HG03175 (cell line): ENCODE measurements around the gene KIAA0513.

ENCODE experiments used
- ATAC-seq: cut with Tn5 transposase; IDR thresholded peaks from one replicate; pipeline ENCODE4 v1.9.1; 2021; ENCODE audit warnings: mild to moderate bottlenecking, moderate library complexity; ENCODE audit not compliant: unreplicated experiment

Gene KIAA0513

GRCh38 chr16:85129876-85130704, 102.5 kb downstream of the KIAA0513 start:
- no peak for ATAC-seq

DNA sequence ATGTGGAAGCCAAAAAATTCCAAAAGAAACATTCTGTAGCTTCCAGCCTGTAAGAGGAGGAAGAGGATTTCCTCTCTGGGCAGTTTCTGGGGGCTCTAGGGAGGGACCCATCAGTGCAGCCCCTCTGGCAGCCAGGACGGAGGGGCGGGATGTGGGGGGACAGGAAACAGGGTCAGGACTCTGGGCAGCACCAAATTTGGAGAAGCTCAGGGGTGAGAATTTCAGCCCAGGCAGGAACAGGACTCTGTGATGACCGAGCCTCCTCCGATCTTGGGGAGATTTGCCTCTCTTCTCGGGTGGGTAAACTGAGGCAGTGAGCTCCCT, 103.1 kb downstream of the KIAA0513 start:
- ATAC-seq, result no peak

DNA sequence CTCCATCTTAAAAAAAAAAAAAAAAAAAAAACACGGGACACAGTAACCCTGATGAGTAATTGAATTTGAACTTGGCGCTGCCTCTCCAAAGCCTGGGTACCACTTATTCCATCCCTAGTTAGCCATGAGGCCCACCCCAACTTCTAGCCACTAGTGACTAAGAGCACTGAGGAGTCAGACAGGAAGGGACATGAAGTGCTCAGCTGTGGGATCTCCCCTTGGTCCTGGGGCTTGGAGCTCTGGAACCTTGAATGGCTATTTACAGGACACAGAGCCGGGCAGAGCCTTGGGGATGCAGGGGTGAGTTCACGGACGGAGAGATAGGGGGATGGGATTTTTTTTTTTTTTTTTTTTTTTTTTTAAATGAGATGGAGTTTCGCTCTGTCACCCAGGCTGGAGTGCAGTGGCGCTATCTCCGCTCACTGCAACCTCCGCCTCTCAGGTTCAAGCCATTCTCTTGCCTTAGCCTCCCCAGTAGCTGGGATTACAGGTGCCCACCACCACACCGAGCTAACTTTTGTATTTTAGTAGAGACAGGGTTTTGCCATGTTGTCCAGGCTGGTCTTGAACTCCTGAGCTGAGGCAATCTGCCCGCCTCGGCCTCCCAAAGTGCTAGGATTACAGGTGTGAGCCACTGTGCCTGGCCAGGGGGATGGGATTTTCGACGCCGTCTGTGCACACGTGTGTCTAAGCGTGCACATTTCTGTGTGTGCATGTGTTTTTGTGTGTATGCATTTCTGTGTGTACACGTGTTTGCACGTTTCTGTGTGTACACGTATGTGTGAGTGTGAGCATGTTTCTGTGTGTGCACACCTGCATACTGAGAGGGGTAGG, 105.1 kb downstream of the KIAA0513 start:
- no peak for ATAC-seq

- no peak for ATAC-seq
These were observed 105.7 kb downstream of the KIAA0513 start for GRCh38 chr16:85133290-85133599.

DNA sequence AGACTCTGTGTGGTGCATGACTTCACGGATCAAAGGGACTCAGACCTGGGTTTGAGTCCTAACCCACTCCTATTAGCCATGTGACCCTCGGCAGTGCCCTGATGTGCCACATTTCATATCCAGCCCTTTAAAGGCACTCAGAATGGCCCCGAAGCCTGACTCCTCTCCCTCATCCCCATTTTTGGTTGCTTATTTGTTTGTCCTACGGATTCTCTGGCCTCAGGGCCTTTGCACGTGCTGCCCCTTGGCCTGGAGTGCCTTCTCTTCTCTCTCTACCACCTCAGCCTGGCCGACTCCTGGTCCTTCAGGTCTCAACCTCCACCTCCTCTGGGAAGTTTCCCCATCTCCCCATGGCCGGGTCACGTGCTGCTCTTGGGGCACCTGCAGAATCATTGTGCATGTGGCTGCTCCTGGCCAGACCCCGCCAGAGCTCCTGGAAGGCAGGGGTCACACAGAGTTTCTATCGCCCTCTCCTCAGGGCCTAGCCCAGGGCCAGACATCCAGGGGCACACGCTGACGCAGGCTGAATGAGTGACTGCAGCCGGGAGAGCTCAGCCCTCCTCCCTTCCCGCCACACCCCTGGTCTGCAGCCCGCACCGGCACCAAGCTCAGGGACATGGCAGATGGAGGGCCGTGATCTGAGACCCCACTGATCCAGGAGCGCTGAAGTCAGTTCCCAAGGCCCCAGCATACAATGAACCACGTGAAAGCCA, 106.6 kb downstream of the KIAA0513 start:
- ATAC-seq, result no peak

DNA sequence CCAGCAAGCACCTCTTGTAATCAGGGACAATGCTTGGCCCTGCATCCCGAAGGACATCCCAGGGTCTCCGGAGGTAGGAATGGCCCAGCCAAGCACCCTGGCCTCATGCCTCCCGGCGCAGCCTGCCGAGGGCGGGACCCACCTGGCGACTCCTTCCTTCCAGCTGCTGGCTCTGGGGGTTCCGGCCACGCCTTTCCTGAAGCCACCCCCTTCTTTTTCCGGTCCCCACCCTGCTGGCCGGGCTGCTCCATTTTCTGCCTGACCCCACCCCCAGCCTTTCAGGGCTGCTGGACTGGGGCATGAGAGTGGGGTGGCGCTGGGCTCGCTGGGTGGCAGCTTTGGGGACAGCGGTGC, 107.2 kb downstream of the KIAA0513 start:
- ATAC-seq, result no peak

GRCh38 chr16:85136213-85136701, 108.7 kb downstream of the KIAA0513 start:
- ATAC-seq, result no peak

GRCh38 chr16:85136702-85137322, 109.2 kb downstream of the KIAA0513 start:
- no peak for ATAC-seq

- no peak for ATAC-seq
These were observed 109.9 kb downstream of the KIAA0513 start for GRCh38 chr16:85137323-85138072.

DNA sequence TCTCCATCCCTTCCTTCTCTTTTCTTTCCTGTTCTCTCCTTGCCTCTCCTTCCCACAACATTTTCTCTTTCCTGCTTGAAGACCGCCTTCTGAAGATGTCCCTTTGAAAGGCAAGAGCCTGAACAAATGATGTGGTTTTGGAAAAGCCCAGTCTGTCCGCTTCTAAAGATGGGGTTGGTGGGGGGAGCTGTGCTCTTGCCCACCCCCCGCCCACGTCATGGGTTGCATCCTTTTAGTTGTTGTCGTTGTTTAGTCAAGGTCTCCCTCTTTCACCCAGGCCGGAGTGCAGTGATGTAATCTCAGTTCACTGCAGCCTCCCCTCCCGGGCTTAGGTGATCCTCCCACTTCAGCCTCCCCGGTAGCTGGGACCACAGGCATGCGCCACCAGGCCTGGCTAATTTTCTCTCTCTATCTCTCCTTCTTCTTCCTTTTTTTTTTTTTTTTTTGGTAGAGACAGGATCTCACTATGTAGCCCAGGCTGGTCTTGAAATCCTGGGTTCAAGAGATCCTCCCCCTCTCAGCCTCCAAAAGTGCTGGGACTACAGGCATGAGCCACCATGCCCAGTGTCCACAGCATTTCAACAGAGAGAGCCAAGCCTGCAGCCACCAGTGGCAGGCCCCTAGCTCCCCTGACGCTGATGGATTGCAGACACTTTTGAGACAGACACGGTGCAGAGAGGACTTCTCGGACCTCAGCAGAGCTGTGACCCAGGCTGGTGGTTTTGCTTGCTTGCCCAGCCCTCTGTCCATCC, 110.7 kb downstream of the KIAA0513 start:
- ATAC-seq, result no peak

GRCh38 chr16:85138825-85139627, 111.4 kb downstream of the KIAA0513 start:
- no peak for ATAC-seq

DNA sequence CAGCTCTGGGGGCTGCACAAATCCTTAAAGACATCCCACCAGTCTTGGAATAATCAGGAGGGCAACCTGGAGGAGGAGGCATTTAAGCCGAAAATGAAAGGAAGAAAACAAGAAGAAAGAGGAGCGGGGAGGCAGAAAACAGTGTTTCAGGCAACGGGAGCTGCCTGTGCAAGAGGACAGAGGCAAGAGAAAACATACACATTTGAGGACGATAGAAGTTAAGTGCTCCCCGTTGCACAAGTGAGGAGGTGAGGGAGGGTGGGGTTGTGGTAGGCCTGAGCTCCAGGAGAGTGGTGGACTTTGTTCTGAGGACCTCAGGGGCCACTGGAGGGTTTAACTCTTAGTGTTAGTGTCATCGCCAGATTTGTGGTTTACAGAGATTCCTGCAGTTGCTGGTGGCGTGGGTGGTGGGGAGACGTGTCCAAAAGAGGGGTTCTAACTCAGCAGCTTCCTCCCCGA, 112.3 kb downstream of the KIAA0513 start:
- ATAC-seq, result no peak

DNA sequence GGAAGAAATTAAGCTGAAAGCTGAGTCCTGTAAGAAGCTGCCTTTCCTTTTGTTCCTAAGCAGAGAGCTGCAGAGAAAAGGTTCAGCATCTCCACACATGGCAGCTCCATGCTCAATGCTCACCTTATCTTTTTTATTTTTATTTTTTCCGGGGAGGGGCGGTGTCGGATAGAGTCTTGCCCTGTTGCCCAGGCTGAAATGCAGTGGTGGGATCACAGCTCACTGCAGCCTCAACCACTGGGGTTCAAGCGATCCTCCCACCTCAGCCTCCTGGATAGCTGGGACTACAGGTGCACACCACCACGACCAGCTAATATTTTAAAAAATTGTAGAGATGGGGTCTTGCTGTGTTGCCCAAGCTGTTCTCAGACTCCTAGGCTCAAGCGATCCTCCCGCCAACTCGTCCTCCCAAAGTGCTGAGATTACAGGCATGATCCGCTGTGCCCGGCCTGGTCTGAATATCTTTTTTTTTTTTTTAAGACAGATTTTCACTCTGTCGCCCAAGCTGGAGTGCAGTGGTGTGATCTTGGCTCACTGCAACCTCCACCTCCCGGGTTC, 112.9 kb downstream of the KIAA0513 start:
- ATAC-seq, result no peak

GRCh38 chr16:85141491-85142128, 114.0 kb downstream of the KIAA0513 start:
- ATAC-seq, result no peak

- ATAC-seq, result no peak
These were observed 114.5 kb downstream of the KIAA0513 start for GRCh38 chr16:85142129-85142513.

GRCh38 chr16:85142771-85143211, 115.2 kb downstream of the KIAA0513 start:
- no peak for ATAC-seq
